HEK293T (cell line): ENCODE results near the gene MTHFD1.

Experiments used
- ARNT ChIP-seq: fragments of 450-650 bp; IDR thresholded peaks from 2 replicates; pipeline ENCODE4 v1.6.1; 2017; ENCODE audit warnings: mild to moderate bottlenecking
- BHLHE40 ChIP-seq: fragments of 450-650 bp; IDR thresholded peaks from 2 replicates; pipeline ENCODE4 v1.6.1; 2016; ENCODE audit warnings: mild to moderate bottlenecking, moderate library complexity, borderline replicate concordance
- CTBP1 ChIP-seq: fragments of 450-650 bp; IDR thresholded peaks from 2 replicates; pipeline ENCODE4 v1.6.1; 2016; ENCODE audit warnings: borderline replicate concordance
- ELF4 ChIP-seq: fragments of 450-650 bp; IDR thresholded peaks from 2 replicates; pipeline ENCODE4 v1.6.1; 2017; ENCODE audit warnings: antibody characterized with exemption
- FOXA1 ChIP-seq: fragments of 450-650 bp; IDR thresholded peaks from 2 replicates; pipeline ENCODE4 v1.6.1; 2016; ENCODE audit warnings: mild to moderate bottlenecking
- FOXK2 ChIP-seq: fragments of 450-650 bp; IDR thresholded peaks from 2 replicates; pipeline ENCODE4 v1.6.1; 2016; ENCODE audit warnings: mild to moderate bottlenecking
- FOXM1 ChIP-seq: fragments of 450-650 bp; IDR thresholded peaks from 2 replicates; pipeline ENCODE4 v1.6.1; 2017; ENCODE audit warnings: mild to moderate bottlenecking, borderline replicate concordance
- PKNOX1 ChIP-seq: fragments of 450-650 bp; IDR thresholded peaks from 2 replicates; pipeline ENCODE4 v1.6.1; 2016
- SP1 ChIP-seq: fragments of 450-650 bp; IDR thresholded peaks from 2 replicates; pipeline ENCODE4 v1.6.1; 2017
- SUZ12 ChIP-seq: fragments of 450-650 bp; IDR thresholded peaks from 2 replicates; pipeline ENCODE4 v1.6.1; 2016; ENCODE audit warnings: mild to moderate bottlenecking
- TARDBP ChIP-seq: fragments of 450-650 bp; IDR thresholded peaks from 2 replicates; pipeline ENCODE4 v1.6.1; 2016

- TF ChIP-seq TARDBP (no peak), SUZ12 (no peak), FOXK2 (no peak), ARNT (no peak), SP1 (no peak), CTBP1 (no peak), BHLHE40 (no peak), FOXM1 (no peak), FOXA1 (no peak), PKNOX1 (no peak), ELF4 (no peak)
Measured at GRCh38 chr14:64419003-64419402, 30.9 kb downstream of the MTHFD1 start.
